Stimulated activated CD4-positive, alpha-beta T cell treated with anti-CD3 and anti-CD28 coated beads, Interleukin-4, amount 100 ng/mL, for 24 hours (primary cell): Measurements from ENCODE around the gene SNX7.

ENCODE experiments used
- DNase-seq: peaks from one replicate; pipeline ENCODE4 v3.0.0-alpha.2; 2020

The SNX7 gene

GRCh38 chr1:98698625-98699024, 37.1 kb downstream of the SNX7 start:
- no peak for DNase-seq

DNA sequence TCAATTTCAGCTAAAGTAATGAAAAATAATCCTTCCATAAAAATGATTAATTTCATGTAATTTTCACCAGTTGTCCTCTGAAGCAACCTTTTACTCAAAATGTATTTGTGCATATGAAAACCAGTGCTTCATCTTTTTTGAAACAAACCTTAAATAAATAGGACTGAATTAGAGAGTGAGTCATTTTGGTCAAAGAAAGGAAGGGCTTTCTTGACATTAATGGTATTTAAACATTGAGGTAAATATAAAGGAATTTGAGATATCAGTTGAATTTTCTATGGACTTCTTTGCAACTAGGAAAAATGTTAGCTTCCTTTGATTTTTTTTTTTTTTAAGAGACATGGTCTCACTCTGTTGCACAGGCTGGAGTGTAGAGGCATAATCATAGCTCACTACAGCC, 38.7 kb downstream of the SNX7 start:
- no peak for DNase-seq

DNA sequence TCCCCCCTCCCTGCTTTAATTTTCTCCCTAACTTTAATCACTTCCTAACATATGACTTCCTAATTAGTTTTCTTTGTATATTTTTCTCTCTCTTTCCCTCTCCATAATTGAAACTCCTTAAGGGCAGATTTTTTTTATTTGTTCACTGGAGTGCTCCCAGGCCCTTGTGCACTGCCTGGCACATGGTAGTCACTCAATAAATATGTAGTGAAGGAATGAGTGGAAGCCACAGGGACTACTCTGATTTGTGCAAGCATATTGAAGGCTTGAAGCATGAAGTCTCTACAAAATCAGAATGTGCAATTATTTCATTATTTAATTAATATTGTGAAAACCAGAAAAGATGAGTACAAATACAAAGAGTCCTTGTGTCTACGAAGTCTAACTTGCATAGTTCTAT, 41.5 kb downstream of the SNX7 start:
- DNase-seq: no peak

DNA sequence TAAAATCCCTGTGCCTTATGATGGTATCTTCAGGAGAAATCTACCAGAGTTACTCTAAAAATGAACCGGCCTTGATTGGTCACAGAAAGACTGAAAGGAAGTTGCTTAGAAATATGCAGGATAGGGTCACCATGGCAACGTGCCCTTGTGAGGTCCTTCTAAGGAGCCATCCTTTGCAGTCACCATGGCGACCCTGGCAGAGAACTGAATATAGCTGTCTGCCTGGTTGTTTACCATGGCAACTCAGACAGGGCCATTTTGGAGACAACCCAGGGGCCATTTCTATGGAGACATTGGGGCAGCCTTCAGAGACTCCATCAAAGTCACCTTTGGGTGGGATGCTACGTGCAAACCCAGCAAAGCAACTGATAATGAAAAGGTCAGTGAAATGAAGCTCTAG, 43.0 kb downstream of the SNX7 start:
- DNase-seq: no peak

DNA sequence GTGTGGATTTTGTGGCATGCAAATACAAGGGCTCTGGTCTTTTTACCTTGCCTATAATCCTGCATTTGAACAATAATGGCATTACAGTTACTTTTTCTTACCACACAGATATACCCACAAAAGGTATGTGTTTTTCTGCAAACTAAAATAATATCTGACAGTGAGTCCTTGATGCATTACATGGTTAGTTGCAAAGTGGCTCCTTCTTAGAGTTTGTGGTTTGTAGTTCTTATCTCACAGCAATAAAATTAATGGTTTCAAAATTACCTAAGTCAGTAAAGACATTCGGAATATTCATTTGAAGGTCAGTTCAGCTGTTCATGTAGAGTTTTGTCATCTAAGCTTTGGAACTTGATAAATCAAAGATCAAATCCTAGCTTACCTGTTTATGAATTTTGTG, 43.5 kb downstream of the SNX7 start:
- DNase-seq: no peak

DNA sequence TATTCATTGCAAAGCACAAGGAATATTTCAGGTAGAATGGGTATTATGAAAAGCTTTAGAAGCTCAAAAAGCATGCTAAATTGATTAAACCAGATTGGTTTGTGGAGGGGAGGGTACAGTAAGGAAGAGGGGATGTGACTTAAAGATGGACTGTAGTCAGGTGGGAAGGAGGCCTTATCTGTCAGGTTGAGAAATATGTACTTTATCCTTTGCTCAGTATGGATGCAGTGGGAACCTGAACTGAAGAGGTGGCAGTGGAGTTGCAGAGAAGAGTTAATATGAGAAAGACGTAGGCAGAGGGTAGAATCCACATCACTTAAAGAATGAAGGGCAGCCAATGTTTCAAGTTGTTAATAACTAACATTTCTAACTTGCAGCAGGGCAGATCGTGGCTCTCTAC, 44.1 kb downstream of the SNX7 start:
- DNase-seq: no peak

DNA sequence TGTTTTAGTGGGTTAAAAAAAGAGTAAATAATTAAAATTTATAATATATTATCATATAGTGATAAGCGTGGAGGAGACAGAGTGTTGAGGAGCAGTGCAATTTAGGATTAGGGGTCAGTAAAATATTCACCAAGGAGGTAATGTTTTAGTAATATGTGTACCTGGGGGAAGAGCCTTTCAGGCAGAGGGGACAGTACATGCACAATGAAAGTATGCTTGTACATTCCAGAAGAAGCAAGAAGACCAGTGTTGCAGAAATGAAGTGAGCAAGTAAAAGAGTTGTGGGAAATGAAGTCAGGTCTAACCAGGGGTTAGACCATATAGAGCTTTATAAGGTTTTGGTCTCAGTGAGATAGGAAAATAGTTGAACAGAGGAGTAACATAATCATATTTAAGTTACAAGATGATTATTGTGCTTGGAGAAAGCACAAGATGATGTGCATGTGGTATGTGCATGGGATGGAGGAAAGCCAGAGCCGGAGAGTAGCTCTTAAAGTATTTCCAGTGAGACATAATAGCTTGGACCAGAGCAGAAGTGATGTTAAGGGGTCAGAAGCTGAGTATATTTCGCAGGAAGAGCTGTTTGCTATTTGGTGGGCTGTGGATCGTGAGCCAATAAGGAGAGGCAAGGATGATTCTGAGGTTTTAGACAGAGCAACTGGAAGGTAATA, 44.8 kb downstream of the SNX7 start:
- DNase-seq: no peak

DNA sequence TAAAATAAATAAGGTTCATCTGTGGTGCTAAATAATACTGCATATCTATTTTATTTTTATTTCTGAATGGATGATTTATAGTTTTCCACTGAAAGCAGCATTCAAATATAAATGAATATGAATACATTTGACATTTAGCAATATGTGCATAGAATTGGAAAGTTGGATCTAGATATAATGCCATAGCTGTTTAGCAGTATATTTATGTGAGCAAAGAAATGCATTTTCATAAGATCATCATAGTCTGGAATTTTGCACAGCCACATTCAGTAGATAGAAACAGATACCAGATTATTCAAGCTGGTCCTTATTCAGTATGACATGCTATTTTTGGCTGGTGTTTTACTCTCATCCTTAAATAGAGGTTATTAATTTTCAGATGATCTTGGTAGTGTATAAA, 46.0 kb downstream of the SNX7 start:
- DNase-seq: no peak

DNA sequence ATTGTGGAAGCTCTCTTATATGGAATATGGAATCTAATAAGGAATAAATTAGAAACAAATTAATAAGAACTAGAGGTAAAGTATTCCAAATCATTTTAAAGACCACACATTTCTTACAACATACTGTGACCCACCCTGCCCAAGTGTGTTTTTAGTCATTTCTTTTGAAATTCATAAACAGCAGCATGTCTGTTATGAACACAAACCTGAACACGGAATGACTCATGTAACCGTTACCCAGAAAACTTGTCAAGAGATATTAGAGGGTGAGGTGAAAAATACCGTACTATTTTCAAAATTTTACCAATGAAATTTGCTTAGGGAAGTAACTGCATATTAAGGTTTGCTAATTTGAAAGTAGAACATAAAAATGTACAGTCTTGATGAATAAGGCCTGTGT, 48.4 kb downstream of the SNX7 start:
- no peak for DNase-seq

GRCh38 chr1:98723574-98723973, 62.1 kb downstream of the SNX7 start:
- no peak for DNase-seq

- DNase-seq: no peak
These were observed 71.7 kb downstream of the SNX7 start for GRCh38 chr1:98732985-98733781.

- DNase-seq: no peak
These were observed 72.2 kb downstream of the SNX7 start for GRCh38 chr1:98733782-98734112.

GRCh38 chr1:98735756-98736155, 74.2 kb downstream of the SNX7 start:
- no peak for DNase-seq

DNA sequence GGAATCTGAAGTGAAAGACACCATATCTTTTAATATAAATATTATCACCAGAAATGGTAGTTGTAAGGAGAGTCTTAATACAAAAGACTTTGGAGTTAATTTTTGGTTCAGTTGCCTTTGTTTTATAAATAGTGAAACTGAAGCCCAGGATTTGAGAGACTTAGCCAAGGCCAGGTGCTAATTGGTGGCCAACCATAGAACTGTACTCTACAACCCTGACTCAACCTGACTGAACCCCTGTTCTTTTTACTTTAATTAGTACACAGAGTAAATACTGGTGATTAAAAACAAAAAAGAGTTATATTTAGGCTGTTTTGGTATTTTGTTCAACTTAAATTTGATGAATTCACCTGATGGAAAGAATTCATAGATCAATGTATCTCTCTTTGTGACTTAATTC, 76.3 kb downstream of the SNX7 start:
- DNase-seq: no peak

DNA sequence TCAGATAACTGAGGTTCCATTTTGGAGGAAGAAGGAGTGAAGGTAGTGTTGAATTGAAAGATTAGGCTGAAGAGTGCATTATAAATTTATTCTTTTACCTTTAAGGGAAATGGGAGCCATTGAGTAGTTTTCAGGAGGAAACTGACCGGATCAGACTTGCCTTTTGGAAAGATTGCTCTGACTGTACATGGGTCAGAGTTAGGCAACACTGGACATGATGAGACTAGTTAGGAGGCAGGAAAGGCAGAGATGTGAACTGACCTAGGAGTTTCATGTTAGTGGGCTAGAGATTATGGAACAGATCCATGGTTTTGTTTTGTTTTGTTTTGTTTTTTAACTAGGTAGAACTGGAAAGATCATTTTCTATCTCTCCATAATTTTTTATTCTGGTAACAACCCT, 78.2 kb downstream of the SNX7 start:
- DNase-seq: no peak

GRCh38 chr1:98741164-98741563, 79.6 kb downstream of the SNX7 start:
- no peak for DNase-seq

DNA sequence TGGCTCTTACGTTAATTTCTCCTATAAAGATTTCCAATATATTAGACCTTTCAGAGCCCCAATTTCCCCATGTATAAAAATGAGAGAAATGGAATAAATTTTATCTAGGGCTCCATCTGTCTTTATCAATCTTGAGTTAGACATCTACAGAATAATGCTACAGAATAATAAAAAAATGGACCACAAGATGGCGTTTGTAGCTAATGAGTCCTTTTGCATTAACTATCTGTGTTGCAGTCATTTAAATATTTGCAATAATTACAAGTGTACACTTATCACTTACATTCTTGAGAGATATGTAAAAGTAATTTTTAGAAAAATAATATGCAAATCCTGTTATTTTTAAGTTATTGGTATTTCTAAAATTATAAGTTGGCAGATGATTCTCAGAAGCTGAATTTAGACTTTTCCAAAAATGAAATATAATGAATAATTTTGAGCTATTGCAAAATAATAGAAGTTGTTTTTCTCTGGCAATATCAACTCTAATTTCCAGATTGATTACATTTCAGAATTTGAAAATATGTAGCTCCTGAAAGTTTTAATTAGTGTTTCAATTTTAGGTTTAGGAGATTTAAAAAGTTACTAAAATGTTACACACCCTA, 87.7 kb downstream of the SNX7 start:
- no peak for DNase-seq

DNA sequence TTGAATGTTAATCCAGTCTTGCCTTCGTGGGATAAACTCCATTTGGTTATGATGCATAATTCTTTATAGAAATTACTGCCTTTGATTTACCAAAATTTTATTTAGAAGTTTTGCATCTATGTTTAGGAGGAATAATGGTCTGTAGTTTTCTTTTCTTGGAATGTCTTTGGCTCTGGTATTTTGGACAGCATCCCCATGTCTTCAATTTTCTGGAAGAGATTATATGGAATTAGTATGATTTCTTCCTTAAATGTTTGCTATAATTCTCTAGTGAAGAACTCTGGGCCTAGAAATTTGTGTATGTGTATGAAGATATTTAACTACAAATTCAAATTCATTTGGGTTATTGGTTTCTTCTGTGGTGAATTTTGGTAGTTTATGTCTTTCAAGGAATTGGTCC, 92.7 kb downstream of the SNX7 start:
- DNase-seq: no peak

DNA sequence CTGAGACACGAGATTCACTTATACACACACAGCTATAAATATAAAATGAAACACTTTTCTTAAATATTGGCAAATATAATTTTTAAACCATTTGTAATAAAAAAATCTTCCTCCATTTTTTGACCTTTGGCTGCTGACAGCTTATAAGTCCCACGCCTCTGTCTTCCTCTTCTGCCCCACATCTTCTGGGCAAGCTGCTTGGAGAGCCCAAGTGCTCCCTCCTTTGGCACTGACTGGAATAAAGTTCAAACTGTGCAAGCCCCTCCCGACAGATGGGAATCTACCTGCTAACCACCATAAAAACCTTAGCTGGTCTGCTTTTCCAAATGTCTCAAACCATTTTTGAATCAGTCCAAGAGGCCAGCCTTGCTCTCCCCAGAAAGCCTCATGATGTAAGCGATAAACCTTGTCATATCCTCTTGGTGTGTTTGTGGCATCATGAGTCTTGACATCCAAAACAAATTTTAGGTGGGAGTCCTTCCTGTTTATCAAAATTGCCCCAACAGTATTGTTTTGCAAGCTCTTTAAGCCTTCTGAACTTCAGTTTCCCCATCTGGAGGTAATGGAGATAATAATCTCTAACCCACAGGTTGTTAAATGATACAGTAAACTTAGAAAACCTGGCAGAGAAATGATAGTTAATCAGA, 99.8 kb downstream of the SNX7 start:
- no peak for DNase-seq

GRCh38 chr1:98763488-98764150, 102.1 kb downstream of the SNX7 start:
- DNase-seq: no peak

DNA sequence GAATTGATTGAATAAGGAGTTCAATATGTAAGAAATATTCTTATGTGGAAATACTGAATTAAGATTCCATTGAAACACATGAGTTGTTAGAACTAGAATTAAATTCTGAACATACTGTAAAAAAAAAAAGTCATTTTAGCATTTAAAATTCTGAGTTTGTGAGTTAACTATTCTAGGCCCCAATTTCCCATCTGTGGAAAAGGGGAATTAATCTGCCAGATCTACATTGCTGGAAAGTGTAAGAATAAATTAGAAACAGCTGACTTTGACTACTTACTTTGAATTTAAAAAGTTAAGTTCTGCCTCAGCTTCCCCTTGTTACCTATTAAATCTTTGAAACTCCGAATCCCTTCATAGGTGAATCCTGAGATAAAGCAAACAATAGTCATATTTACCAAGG, 103.0 kb downstream of the SNX7 start:
- DNase-seq: no peak

GRCh38 chr1:98766255-98766654, 104.7 kb downstream of the SNX7 start:
- DNase-seq: no peak

- DNase-seq: no peak
These were observed 107.6 kb downstream of the SNX7 start for GRCh38 chr1:98769162-98769561.
